H9 (cell line): Measurements from ENCODE around the gene CHORDC1. TPM values are rescaled to one million over a fixed set of nuclear protein-coding genes. Genes with fewer than 3 reads are reported as not detected.

ENCODE experiments used
- DNase-seq: peaks from one replicate; pipeline ENCODE4 v3.0.0-alpha.2; 2017
- H2AFZ ChIP-seq: one replicate; pipeline ENCODE4 v1.6.1; 2013; ENCODE audit warnings: mild to moderate bottlenecking, low read length, control low read depth, moderate library complexity
- H2AK5ac ChIP-seq: 2 replicates; pipeline ENCODE4 v1.6.1; 2013; ENCODE audit warnings: low read length, control low read depth, mixed read lengths; ENCODE audit not compliant: insufficient read length
- H2BK120ac ChIP-seq: one replicate; pipeline ENCODE4 v1.6.1; 2013; ENCODE audit warnings: low read depth, mild to moderate bottlenecking, low read length, control low read depth, inconsistent platforms; ENCODE audit not compliant: poor library complexity, severe bottlenecking
- H2BK12ac ChIP-seq: 2 replicates; pipeline ENCODE4 v1.6.1; 2013; ENCODE audit warnings: low read length, control low read depth, mixed read lengths, low read depth; ENCODE audit not compliant: insufficient read length
- H2BK15ac ChIP-seq: 2 replicates; pipeline ENCODE4 v1.6.1; 2013; ENCODE audit warnings: low read depth, low read length, control low read depth
- H2BK20ac ChIP-seq: one replicate; pipeline ENCODE4 v1.6.1; 2013; ENCODE audit warnings: low read depth, mild to moderate bottlenecking, low read length, control low read depth, inconsistent platforms; ENCODE audit not compliant: poor library complexity, severe bottlenecking
- H2BK5ac ChIP-seq: 2 replicates; pipeline ENCODE4 v1.6.1; 2013; ENCODE audit warnings: low read length, control low read depth, mixed read lengths; ENCODE audit not compliant: insufficient read length
- H3K14ac ChIP-seq: 2 replicates; pipeline ENCODE4 v1.6.1; 2013; ENCODE audit warnings: low read length, control low read depth; ENCODE audit not compliant: insufficient read depth
- H3K18ac ChIP-seq: 2 replicates; pipeline ENCODE4 v1.6.1; 2013; ENCODE audit warnings: low read depth, mild to moderate bottlenecking, mixed read lengths, low read length, control low read depth; ENCODE audit not compliant: insufficient read length
- H3K23ac ChIP-seq: 2 replicates; pipeline ENCODE4 v1.6.1; 2013; ENCODE audit warnings: low read length, control low read depth, mixed read lengths, low read depth; ENCODE audit not compliant: insufficient read length
- H3K23me2 ChIP-seq: 2 replicates; pipeline ENCODE4 v1.6.1; 2013; ENCODE audit warnings: low read depth, mild to moderate bottlenecking, mixed read lengths, low read length, control low read depth; ENCODE audit not compliant: insufficient read length, poor library complexity, severe bottlenecking
- H3K27ac ChIP-seq: 2 replicates; pipeline ENCODE4 v1.5.1; 2013; ENCODE audit warnings: low read length, control low read depth, mixed read lengths, low read depth; ENCODE audit not compliant: insufficient read length
- H3K27me3 ChIP-seq: 2 replicates; pipeline ENCODE4 v1.6.1; 2013; ENCODE audit warnings: low read length, control low read depth, inconsistent platforms; ENCODE audit not compliant: insufficient read depth
- H3K4ac ChIP-seq: 2 replicates; pipeline ENCODE4 v1.6.1; 2013; ENCODE audit warnings: low read depth, mild to moderate bottlenecking, control low read depth, inconsistent platforms, low read length, moderate library complexity
- H3K4me1 ChIP-seq: 2 replicates; pipeline ENCODE4 v1.6.1; 2013; ENCODE audit warnings: low read length, control low read depth, inconsistent platforms; ENCODE audit not compliant: insufficient read depth
- H3K4me2 ChIP-seq: 2 replicates; pipeline ENCODE4 v1.6.1; 2013; ENCODE audit warnings: low read length, control low read depth, mixed read lengths; ENCODE audit not compliant: insufficient read length, insufficient read depth
- H3K56ac ChIP-seq: 2 replicates; pipeline ENCODE4 v1.6.1; 2013; ENCODE audit warnings: low read depth, mild to moderate bottlenecking, mixed read lengths, low read length, control low read depth; ENCODE audit not compliant: insufficient read length
- H3K79me1 ChIP-seq: 2 replicates; pipeline ENCODE4 v1.6.1; 2013; ENCODE audit warnings: low read depth, mild to moderate bottlenecking, moderate library complexity, low read length, control low read depth, inconsistent platforms; ENCODE audit not compliant: insufficient read depth, poor library complexity, severe bottlenecking
- H3K79me2 ChIP-seq: 2 replicates; pipeline ENCODE4 v1.6.1; 2013; ENCODE audit warnings: low read length, control low read depth, inconsistent platforms; ENCODE audit not compliant: insufficient read depth
- H3K9ac ChIP-seq: 2 replicates; pipeline ENCODE4 v1.6.1; 2013; ENCODE audit warnings: low read length, control low read depth, mixed read lengths; ENCODE audit not compliant: insufficient read length; ENCODE audit errors: extremely low read depth
- H3K9me3 ChIP-seq: one replicate; pipeline ENCODE4 v1.6.1; 2013; ENCODE audit warnings: low read depth, low read length, inconsistent platforms; ENCODE audit not compliant: control insufficient read depth
- H3T11ph ChIP-seq: one replicate; pipeline ENCODE4 v1.6.1; 2013; ENCODE audit warnings: mild to moderate bottlenecking, low read length, control low read depth, inconsistent platforms
- H4K20me1 ChIP-seq: one replicate; pipeline ENCODE4 v1.6.1; 2013; ENCODE audit not compliant: control insufficient read depth, insufficient read length, insufficient read depth
- H4K5ac ChIP-seq: 2 replicates; pipeline ENCODE4 v1.6.1; 2013; ENCODE audit warnings: low read depth, mild to moderate bottlenecking, mixed read lengths, low read length, control low read depth; ENCODE audit not compliant: insufficient read length
- H4K8ac ChIP-seq: replicated peaks from 2 replicates; pipeline ENCODE4 v1.6.1; 2013; ENCODE audit warnings: low read length, control low read depth, mixed read lengths, low read depth; ENCODE audit not compliant: insufficient read length
- H4K91ac ChIP-seq: 2 replicates; pipeline ENCODE4 v1.6.1; 2013; ENCODE audit warnings: low read depth, mild to moderate bottlenecking, moderate library complexity, mixed read lengths, low read length, control low read depth; ENCODE audit not compliant: insufficient read length
- H3K27ac Mint-ChIP-seq, 3 experiments: 2 replicates in 2 of 3; 3 replicates in 1 of 3; pipeline ENCODE4 v1.8.0; 2020 to 2021; ENCODE audit warnings: mixed read lengths in 3 of 3, mild to moderate bottlenecking in 1 of 3, moderate library complexity in 1 of 3
- H3K27me3 Mint-ChIP-seq: 2 replicates; pipeline ENCODE4 v1.8.0; 2021; ENCODE audit warnings: low read depth, mild to moderate bottlenecking, moderate library complexity, mixed read lengths
- H3K36me3 Mint-ChIP-seq, 3 experiments: 2 replicates in 2 of 3; 3 replicates in 1 of 3; pipeline ENCODE4 v1.8.0; 2020 to 2021; ENCODE audit warnings: low read depth in 3 of 3, mixed read lengths in 3 of 3; ENCODE audit not compliant: insufficient read depth in 1 of 3
- H3K4me1 Mint-ChIP-seq, 2 experiments: 2 replicates each; pipeline ENCODE4 v1.8.0; 2020; ENCODE audit warnings: mixed read lengths in 2 of 2
- H3K4me3 Mint-ChIP-seq, 2 experiments: 2 replicates in 1 of 2; 3 replicates in 1 of 2; pipeline ENCODE4 v1.8.0; 2020 to 2021; ENCODE audit warnings: mild to moderate bottlenecking in 2 of 2, mixed read lengths in 2 of 2, moderate library complexity in 1 of 2
- H3K9me3 Mint-ChIP-seq, 2 experiments: 2 replicates in 1 of 2; 3 replicates in 1 of 2; pipeline ENCODE4 v1.8.0; 2020; ENCODE audit warnings: mild to moderate bottlenecking in 2 of 2, mixed read lengths in 2 of 2, moderate library complexity in 1 of 2
- WGBS: extraction: QIAGEN DNeasy Blood & Tissue Kit; methylation state at CpG from one replicate; pipeline ENCODE4 v1.1.7; 2013; ENCODE audit warnings: missing lambda C conversion rate, low lambda C conversion rate, mixed read lengths; ENCODE audit not compliant: insufficient read length; ENCODE audit errors: extremely low coverage; 5-methylcytosine and 5-hydroxymethylcytosine counted together
- total RNA-seq: library from RNA; stranded (reverse); gene quantifications from 2 replicates; pipeline ENCODE4 v1.2.1, GENCODE V29; 2021
- TF ChIP-seq, protein P1 (sequence below): fragments of 200-600 bp; sonication (generic); conservative IDR thresholded peaks from 3 replicates; pipeline ENCODE4 v1.8.0; 2021; ENCODE audit warnings: antibody characterized with exemption, mild to moderate bottlenecking

Gene CHORDC1
- total RNA-seq, 1 experiment from 2014 or later: 77.7 TPM

- no peak overlapping the region for H2AK5ac ChIP-seq
- H2BK120ac ChIP-seq: no peak overlapping the region
- no peak overlapping the region for H3K9ac ChIP-seq
- H3K9me3 Mint-ChIP-seq: peaks cover 5 to 12% of the 10 kb centered on the region in 2 experiments; a peak in 4 of 5 replicates
- H2BK12ac ChIP-seq: no peak overlapping the region
- H3K4me1 ChIP-seq: no peaks in the 10 kb centered on the region; the same call in 1 of the 2 replicates
- no peaks in the 10 kb centered on the region for H3K9me3 ChIP-seq
- no peak overlapping the region for H3T11ph ChIP-seq
- peaks cover 56% of the 10 kb centered on the region in 2 experiments for H3K4me1 Mint-ChIP-seq
- H2BK20ac ChIP-seq: no peak overlapping the region
- H3K23ac ChIP-seq: no peak overlapping the region
- H3K4ac ChIP-seq: no peak overlapping the region
- H3K4me2 ChIP-seq: no peak overlapping the region
- H3K23me2 ChIP-seq: peaks cover 6% of the 10 kb centered on the region
- no peak overlapping the region for H2BK5ac ChIP-seq
- H3K27ac Mint-ChIP-seq: 0 out of 7 replicates have a peak overlapping the region, but pooled peaks of 1 of the 3 experiments have one; percentile 29
- peaks cover 4% of the 10 kb centered on the region for H3K79me1 ChIP-seq
- H3K27me3 ChIP-seq: no peaks in the 10 kb centered on the region
- H4K8ac ChIP-seq: no peak overlapping the region
- no peak overlapping the region for H2AFZ ChIP-seq
- peaks cover 44% of the 10 kb centered on the region; the same call in 1 of the 2 replicates for H3K79me2 ChIP-seq
- DNase-seq: no peak
- no peak overlapping the region for H3K14ac ChIP-seq
- H3K4me3 Mint-ChIP-seq: peak overlapping the region; percentile 9 to 39
- H3K18ac ChIP-seq: no peak overlapping the region
- H4K20me1 ChIP-seq: no peaks in the 10 kb centered on the region
- H3K27me3 Mint-ChIP-seq: no peaks in the 10 kb centered on the region
- peaks cover 14 to 30% (median 22%) of the 10 kb centered on the region in 3 experiments for H3K36me3 Mint-ChIP-seq
- no peak overlapping the region for H4K91ac ChIP-seq
- no peak overlapping the region for H2BK15ac ChIP-seq
- no CpG with 5 or more reads among the region's 1 CpG for WGBS
- TF ChIP-seq, protein P1, sequence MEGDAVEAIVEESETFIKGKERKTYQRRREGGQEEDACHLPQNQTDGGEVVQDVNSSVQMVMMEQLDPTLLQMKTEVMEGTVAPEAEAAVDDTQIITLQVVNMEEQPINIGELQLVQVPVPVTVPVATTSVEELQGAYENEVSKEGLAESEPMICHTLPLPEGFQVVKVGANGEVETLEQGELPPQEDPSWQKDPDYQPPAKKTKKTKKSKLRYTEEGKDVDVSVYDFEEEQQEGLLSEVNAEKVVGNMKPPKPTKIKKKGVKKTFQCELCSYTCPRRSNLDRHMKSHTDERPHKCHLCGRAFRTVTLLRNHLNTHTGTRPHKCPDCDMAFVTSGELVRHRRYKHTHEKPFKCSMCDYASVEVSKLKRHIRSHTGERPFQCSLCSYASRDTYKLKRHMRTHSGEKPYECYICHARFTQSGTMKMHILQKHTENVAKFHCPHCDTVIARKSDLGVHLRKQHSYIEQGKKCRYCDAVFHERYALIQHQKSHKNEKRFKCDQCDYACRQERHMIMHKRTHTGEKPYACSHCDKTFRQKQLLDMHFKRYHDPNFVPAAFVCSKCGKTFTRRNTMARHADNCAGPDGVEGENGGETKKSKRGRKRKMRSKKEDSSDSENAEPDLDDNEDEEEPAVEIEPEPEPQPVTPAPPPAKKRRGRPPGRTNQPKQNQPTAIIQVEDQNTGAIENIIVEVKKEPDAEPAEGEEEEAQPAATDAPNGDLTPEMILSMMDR: no peak
- H4K5ac ChIP-seq: no peak overlapping the region
- H3K56ac ChIP-seq: no peak overlapping the region
- no peak overlapping the region for H3K27ac ChIP-seq
These were observed 2.5 kb downstream of the CHORDC1 start for GRCh38 chr11:90220391-90220790.
